Omental fat pad (tissue), 4 donors: ENCODE results near the gene KLHDC7B. TPM values are rescaled to one million over a fixed set of nuclear protein-coding genes. Genes with fewer than 3 reads are reported as not detected.

ENCODE experiments used
- total RNA-seq, 4 donors: library from RNA; depleted of rRNA; stranded (reverse); fragments of >200 nt; gene quantifications; one replicate each; pipeline ENCODE4 v1.1.0, GENCODE V29; 2016

KLHDC7B gene
- total RNA-seq, 4 donors from 2014 or later, result 0.48 TPM; not detected in 3

Other genes with a start within 250 kb of the KLHDC7B start
- 100 to 1,000 TPM in 3 of 4 donors, 10 to 100 TPM in 1; 91.4 to 130 (median 115) TPM for gene PLXNB2, start 238.3 kb upstream of the KLHDC7B start, total RNA-seq
- 1 to 10 TPM; 2.2 to 3.1 (median 2.7) TPM for gene DENND6B, start 218.9 kb upstream of the KLHDC7B start, total RNA-seq
- gene PPP6R2, start 202.6 kb upstream of the KLHDC7B start, total RNA-seq, result 10 to 100 TPM; 35.6 to 64.6 (median 41.7) TPM
- gene SBF1, start 70.9 kb upstream of the KLHDC7B start, total RNA-seq, result 10 to 100 TPM; 37.5 to 66.8 (median 43.8) TPM
- gene ADM2, start 64.4 kb upstream of the KLHDC7B start, total RNA-seq, result under 1 TPM in 1 of 4 donors, not detected in 3; 0.12 TPM
- not detected for gene MIOX, start 59.0 kb upstream of the KLHDC7B start, total RNA-seq
- gene LMF2, start 38.2 kb upstream of the KLHDC7B start, total RNA-seq, result 10 to 100 TPM; 50.8 to 54.9 (median 51.7) TPM
- gene NCAPH2, start 37.7 kb upstream of the KLHDC7B start, total RNA-seq, result 10 to 100 TPM; 27.7 to 48.2 (median 29.5) TPM
- gene SCO2, start 20.3 kb upstream of the KLHDC7B start, total RNA-seq, result 10 to 100 TPM in 2 of 4 donors, 1 to 10 TPM in 2; 2.8 to 15.0 (median 9.2) TPM
- gene TYMP, start 15.9 kb upstream of the KLHDC7B start, total RNA-seq, result 100 to 1,000 TPM in 3 of 4 donors, 10 to 100 TPM in 1; 47.9 to 212 (median 144) TPM
- not detected for gene SYCE3, start 17.0 kb downstream of the KLHDC7B start, total RNA-seq
- gene CPT1B, start 32.5 kb downstream of the KLHDC7B start, total RNA-seq, result 10 to 100 TPM in 3 of 4 donors, 1 to 10 TPM in 1; 4.9 to 29.2 (median 10.8) TPM
- gene CHKB, start 37.0 kb downstream of the KLHDC7B start, total RNA-seq, result 10 to 100 TPM; 28.3 to 85.6 (median 34.9) TPM
- gene MAPK8IP2, start 54.9 kb downstream of the KLHDC7B start, total RNA-seq, result 1 to 10 TPM; 1.6 to 3.1 (median 2.4) TPM
- gene ARSA, start 82.3 kb downstream of the KLHDC7B start, total RNA-seq, result 10 to 100 TPM; 29.9 to 43.5 (median 36.1) TPM
- gene SHANK3, start 126.9 kb downstream of the KLHDC7B start, total RNA-seq, result 10 to 100 TPM in 3 of 4 donors, 1 to 10 TPM in 1; 3.3 to 61.3 (median 19.4) TPM
- gene ACR, start 192.3 kb downstream of the KLHDC7B start, total RNA-seq, result 1 to 10 TPM in 1 of 4 donors, under 1 TPM in 1, not detected in 2; 0.72 to 1.7 TPM
- gene RABL2B, start 237.7 kb downstream of the KLHDC7B start, total RNA-seq, result 10 to 100 TPM; 13.3 to 18.8 (median 16.6) TPM